HG02610 (cell line): ENCODE measurements around the gene ELP4.
A peak's percentile ranks its signal among the peaks of the same experiment; 100 is the strongest.
"Not testable (repeated sequence)": the region's sequence is repeated elsewhere in the genome, so short reads cannot be mapped to it uniquely, and the experiment has no call there.

Experiments
- ATAC-seq: cut with Tn5 transposase; IDR thresholded peaks from one replicate; pipeline ENCODE4 v1.9.1; 2021; ENCODE audit warnings: mild to moderate bottlenecking, moderate library complexity; ENCODE audit not compliant: unreplicated experiment

Gene ELP4

GRCh38 chr11:31535479-31535878 lies 25.9 kb downstream of the ELP4 start:
- no peak for ATAC-seq

DNA sequence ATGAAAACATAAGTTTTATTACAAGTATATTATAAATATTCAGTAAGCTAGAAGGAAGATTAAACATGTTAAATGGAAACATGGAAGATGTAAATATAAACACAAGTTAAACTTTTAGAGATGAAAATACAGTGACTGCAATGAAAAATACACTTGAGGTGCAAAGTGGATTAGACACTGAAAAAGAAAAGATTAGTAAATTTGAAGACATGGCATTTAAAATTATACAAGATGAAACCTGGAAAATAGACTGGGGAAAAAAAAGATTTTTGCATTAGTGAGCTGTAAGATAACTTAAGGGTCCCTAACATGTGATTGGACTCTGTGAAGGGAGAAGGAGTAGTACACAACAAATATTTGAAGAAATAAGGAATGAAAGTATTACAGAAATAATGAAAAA lies 33.3 kb downstream of the ELP4 start:
- ATAC-seq: no peak

GRCh38 chr11:31555938-31556337 lies 46.4 kb downstream of the ELP4 start:
- no peak for ATAC-seq

GRCh38 chr11:31558001-31558400 lies 48.4 kb downstream of the ELP4 start:
- ATAC-seq: no peak

GRCh38 chr11:31560842-31561476 lies 51.4 kb downstream of the ELP4 start:
- no peak for ATAC-seq

DNA sequence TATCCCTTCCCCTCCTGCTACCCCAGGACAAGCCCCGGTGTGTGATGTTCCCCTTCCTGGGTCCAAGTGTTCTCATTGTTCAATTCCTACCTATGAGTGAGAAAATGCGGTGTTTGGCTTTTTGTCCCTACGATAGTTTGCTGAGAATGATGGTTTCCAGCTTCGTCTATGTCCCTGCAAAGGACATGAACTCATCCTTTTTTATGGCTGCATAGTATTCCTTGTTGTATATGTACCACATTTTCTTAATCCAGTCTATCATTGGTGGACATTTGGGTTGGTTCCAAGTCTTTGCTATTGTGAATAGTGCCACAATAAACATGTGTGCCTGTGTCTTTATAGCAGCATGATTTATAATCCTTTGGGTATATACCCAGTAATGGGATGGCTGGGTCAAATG lies 55.0 kb downstream of the ELP4 start:
- ATAC-seq: not testable (repeated sequence)

GRCh38 chr11:31574133-31574532 lies 64.6 kb downstream of the ELP4 start:
- not testable (repeated sequence) for ATAC-seq

DNA sequence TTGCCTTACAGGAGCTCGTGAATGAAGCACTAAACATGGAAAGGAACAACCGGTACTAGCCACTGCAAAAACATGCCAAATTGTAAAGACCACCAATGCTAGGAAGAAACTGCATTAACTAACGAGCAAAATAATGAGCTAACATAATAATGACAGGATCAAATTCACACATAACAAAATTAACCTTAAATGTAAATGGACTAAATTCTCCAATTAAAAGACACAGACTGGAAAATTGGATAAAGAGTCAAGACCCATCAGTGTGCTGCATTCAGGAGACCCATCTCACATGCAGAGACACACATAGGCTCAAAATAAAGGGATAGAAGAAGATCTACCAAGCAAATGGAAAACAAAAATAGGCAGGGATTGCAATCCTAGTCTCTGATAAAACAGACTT lies 66.2 kb downstream of the ELP4 start:
- not testable (repeated sequence) for ATAC-seq

GRCh38 chr11:31579412-31579811 lies 69.8 kb downstream of the ELP4 start:
- not testable (repeated sequence) for ATAC-seq

DNA sequence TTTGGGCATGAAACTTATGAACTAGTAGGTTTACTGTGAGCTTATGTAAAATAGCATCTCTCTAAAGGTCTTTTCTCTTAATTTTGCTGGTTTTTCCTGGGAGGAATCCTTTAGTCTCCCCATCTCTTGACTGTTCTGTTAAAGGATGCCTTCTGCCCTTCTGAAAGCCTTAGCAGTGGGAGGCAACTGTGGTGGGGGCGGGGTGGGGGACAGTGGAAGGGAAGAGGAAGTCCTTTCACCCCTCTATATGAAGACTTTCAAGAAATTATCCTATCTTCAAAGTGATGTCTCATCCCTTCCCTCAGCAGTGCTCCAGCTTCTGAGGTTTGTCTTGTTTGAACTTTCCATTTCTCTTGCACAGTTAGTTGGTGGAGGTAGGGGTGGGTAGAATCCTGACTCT lies 73.1 kb downstream of the ELP4 start:
- ATAC-seq: no peak

GRCh38 chr11:31598454-31598853 lies 88.9 kb downstream of the ELP4 start:
- no peak for ATAC-seq

GRCh38 chr11:31601635-31602282 lies 92.2 kb downstream of the ELP4 start:
- ATAC-seq: no peak

DNA sequence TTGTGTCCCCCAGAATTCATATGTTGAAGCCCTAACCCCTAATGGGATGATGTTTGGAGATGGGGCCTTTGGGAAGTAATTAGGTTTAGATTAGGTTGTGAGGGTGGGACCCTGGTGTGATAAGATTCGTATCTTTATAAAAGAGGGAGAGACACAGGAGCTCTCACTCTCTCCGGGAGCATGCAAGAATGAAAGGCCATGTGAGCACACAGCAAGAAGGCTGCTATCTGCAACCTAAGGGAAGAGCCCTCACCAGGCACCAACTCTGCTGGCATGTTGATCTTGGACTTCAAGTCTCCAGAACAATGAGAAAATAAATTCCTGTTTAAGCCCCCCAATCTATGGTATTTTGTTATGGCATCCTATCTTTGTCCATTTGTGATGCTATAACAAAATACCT lies 97.3 kb downstream of the ELP4 start:
- ATAC-seq: no peak

DNA sequence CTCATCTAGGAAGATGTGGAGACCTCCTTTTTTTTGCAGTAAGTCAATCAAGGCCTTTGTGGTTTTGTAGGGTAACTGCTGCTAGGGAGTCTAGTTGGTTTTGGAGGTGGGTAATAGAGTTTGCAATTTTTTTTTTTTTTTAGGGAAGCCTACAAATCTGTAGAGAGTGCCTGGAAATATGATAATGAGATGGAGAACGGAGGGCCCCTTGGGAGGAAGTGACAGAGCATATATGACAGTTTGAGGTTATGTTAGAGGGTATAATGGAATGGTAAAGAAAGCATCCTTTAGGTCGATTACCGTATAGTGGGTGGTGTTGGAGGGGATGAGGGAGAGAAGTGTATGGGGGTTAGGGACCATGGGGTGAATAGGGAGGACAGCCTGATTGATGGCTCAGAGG lies 98.3 kb downstream of the ELP4 start:
- no peak for ATAC-seq

DNA sequence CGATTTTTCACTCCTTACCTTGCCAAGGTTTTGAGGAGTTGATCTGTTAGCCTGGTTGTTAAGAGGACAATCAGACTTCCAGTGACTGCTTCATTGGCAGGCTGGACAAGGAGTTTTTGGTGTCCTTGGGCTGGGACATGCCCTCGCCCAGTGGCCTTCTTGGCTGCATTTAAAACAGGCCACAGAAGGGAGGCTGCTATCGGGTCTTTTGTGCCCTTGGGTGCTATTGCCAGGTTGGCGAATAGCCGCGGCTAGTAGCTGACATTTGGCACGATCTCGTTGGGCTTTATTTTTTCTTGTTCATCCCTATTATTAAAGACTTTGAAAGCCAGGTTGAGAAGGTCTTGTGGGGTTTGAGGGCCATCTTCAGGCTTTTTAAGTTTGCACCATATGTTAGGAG lies 99.4 kb downstream of the ELP4 start:
- no peak for ATAC-seq

- ATAC-seq: no peak
These were observed 101.0 kb downstream of the ELP4 start for GRCh38 chr11:31610544-31610943.

GRCh38 chr11:31617246-31617645 lies 107.7 kb downstream of the ELP4 start:
- no peak for ATAC-seq

DNA sequence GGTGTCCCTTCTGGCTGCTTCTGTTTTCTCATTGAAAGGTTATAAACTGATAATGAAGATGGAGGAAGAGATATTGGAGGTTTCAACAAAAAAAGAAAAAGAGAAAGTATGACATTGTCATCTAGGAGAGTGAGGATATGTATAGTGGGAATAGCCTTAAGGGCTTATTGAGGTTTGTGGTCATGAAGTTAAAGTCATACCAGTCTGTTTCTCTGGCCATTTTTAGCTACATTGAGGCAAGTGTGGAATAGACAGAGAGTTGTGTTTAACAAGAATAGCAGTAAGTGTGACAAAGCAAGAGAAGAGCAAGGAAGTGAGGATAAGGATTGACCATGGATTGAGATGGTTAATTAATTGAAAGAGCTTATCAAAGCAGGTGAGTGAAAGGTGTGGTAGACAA lies 110.4 kb downstream of the ELP4 start:
- ATAC-seq: peak; percentile 94

DNA sequence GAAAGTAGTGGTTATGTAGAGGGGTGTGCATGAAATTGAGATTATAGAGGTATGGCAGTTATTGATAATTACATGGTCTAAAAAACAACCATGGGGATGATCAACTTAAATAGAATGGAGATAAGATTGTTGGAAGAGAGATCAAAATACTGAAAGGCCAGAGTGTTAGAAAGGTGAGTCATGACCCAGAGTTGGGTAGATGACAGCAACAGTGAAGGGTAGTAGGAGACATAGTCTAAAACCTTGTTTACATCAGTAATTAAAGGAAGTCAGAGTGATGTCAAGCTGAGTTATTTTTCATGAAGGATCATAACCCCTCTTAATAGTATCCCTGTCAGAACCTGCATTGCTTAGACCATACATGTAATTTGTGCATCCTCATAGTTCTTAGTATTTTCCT lies 110.9 kb downstream of the ELP4 start:
- peak; percentile 48 for ATAC-seq

GRCh38 chr11:31625868-31626267 lies 116.3 kb downstream of the ELP4 start:
- ATAC-seq: no peak

DNA sequence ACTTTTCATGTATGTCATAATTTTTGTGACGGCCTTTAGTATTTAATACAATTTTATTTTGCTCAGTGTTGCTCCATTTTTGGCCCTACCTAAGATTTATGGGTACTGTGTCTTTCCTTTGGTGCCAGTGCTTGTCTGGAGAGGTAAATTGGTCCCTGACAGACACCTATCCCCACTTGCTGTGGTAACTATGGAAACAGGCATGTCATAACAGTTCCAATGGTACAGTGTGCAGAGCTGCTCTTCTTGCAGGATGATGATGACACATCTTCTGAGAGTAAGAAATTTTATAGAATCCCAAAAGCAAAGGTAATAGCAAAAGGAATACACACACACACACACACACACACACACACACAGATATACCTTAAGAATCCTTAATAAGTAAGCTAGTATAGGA lies 118.5 kb downstream of the ELP4 start:
- ATAC-seq: no peak

GRCh38 chr11:31636983-31637382 lies 127.4 kb downstream of the ELP4 start:
- no peak for ATAC-seq

DNA sequence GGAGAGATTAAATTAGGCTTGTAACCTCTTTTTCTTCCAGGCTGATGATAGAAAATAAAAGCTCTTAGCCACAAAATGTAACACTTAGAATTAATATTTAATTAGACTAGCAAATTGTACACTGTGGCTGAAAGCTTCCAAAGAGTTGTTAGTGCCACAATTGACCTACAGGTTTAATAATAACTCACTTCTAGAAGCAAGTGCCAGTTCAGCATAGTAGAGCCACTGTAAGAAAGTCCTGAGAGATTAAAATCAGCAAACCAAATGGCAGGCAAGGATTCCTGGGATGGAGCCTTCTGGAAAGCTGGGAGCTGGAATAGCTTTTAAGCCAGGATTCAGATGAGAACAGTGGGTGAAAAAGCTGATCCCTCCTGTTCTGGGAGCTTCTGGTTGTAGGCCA lies 131.0 kb downstream of the ELP4 start:
- ATAC-seq: no peak
